Measurements from ENCODE around the gene SP3.

The SP3 gene

GRCh38 chr2:173957517-173957916, 7.7 kb downstream of the SP3 start:
- Mint-ChIP-seq H3K27me3 (no peaks in the 10 kb centered on the region), H3K4me1 (ENCODE audit: low read depth) (peaks cover 80% of the 10 kb centered on the region), H3K27ac (peak overlapping the region; percentile 34), H3K9me3 (no peaks in the 10 kb centered on the region), H3K4me3 (no peak overlapping the region), H3K36me3 (ENCODE audit: low read depth) (peaks cover 73% of the 10 kb centered on the region)
- intact Hi-C loops (cut with micrococcal nuclease): loop anchor here (10.0 kb wide), 1 partner anchor 53 kb away; no protein-coding TSS in a partner anchor

GRCh38 chr2:173956454-173956853, 8.7 kb downstream of the SP3 start:
- Mint-ChIP-seq H3K4me1 (ENCODE audit: low read depth) (peaks cover 74% of the 10 kb centered on the region), H3K27ac (no peak overlapping the region), H3K9me3 (no peaks in the 10 kb centered on the region), H3K36me3 (ENCODE audit: low read depth) (peaks cover 69% of the 10 kb centered on the region), H3K4me3 (no peak overlapping the region), H3K27me3 (no peaks in the 10 kb centered on the region)
- intact Hi-C loops (cut with micrococcal nuclease): loop anchor here (10.0 kb wide), 1 partner anchor 52 kb away; no protein-coding TSS in a partner anchor

- Mint-ChIP-seq H3K36me3 (ENCODE audit: low read depth) (peaks cover 69% of the 10 kb centered on the region), H3K27me3 (no peaks in the 10 kb centered on the region), H3K9me3 (no peaks in the 10 kb centered on the region), H3K4me1 (ENCODE audit: low read depth) (peaks cover 74% of the 10 kb centered on the region), H3K4me3 (no peak overlapping the region), H3K27ac (no peak overlapping the region)
- intact Hi-C loops (cut with micrococcal nuclease): loop anchor here (10.0 kb wide), 1 partner anchor 51 kb away; no protein-coding TSS in a partner anchor
Observed at GRCh38 chr2:173955867-173956266, 9.3 kb downstream of the SP3 start.

- Mint-ChIP-seq H3K27me3 (no peaks in the 10 kb centered on the region), H3K4me3 (no peak overlapping the region), H3K9me3 (no peaks in the 10 kb centered on the region), H3K27ac (no peak overlapping the region), H3K4me1 (ENCODE audit: low read depth) (peaks cover 70% of the 10 kb centered on the region), H3K36me3 (ENCODE audit: low read depth) (peaks cover 69% of the 10 kb centered on the region)
- intact Hi-C loops (cut with micrococcal nuclease): loop anchor here (10.0 kb wide), 1 partner anchor 50 kb away; no protein-coding TSS in a partner anchor
Observed at GRCh38 chr2:173955004-173955403, 10.2 kb downstream of the SP3 start.

GRCh38 chr2:173953047-173953424, 12.1 kb downstream of the SP3 start:
- no peak overlapping the region for H3K4me3 Mint-ChIP-seq

GRCh38 chr2:173952267-173953046, 12.7 kb downstream of the SP3 start:
- H3K36me3 Mint-ChIP-seq (ENCODE audit: low read depth): peaks cover 58% of the 10 kb centered on the region
- peaks cover 58% of the 10 kb centered on the region for H3K4me1 Mint-ChIP-seq (ENCODE audit: low read depth)
- no peaks in the 10 kb centered on the region for H3K27me3 Mint-ChIP-seq
- no peak overlapping the region for H3K4me3 Mint-ChIP-seq
- H3K27ac Mint-ChIP-seq: no peak overlapping the region
- H3K9me3 Mint-ChIP-seq: no peaks in the 10 kb centered on the region
- intact Hi-C loops (cut with micrococcal nuclease): loop anchor here (10.0 kb wide), 1 partner anchor 48 kb away; no protein-coding TSS in a partner anchor

More at GRCh38 chr2:173953047-173953424, 12.1 kb downstream of the SP3 start:
- Mint-ChIP-seq H3K27me3 (no peaks in the 10 kb centered on the region), H3K9me3 (no peaks in the 10 kb centered on the region), H3K4me1 (ENCODE audit: low read depth) (peaks cover 55% of the 10 kb centered on the region), H3K36me3 (ENCODE audit: low read depth) (peaks cover 54% of the 10 kb centered on the region), H3K27ac (no peak overlapping the region)
- intact Hi-C loops (cut with micrococcal nuclease): loop anchor here (10.0 kb wide), 1 partner anchor 48 kb away; no protein-coding TSS in a partner anchor

GRCh38 chr2:173948842-173949241, 16.3 kb downstream of the SP3 start:
- Mint-ChIP-seq H3K4me1 (ENCODE audit: low read depth) (peaks cover 42% of the 10 kb centered on the region), H3K9me3 (no peaks in the 10 kb centered on the region), H3K4me3 (no peak overlapping the region), H3K27ac (no peak overlapping the region), H3K36me3 (ENCODE audit: low read depth) (peaks cover 41% of the 10 kb centered on the region), H3K27me3 (no peaks in the 10 kb centered on the region)
- intact Hi-C loops (cut with micrococcal nuclease): no loop called here

- intact Hi-C loops (cut with micrococcal nuclease): no loop called here
- Mint-ChIP-seq H3K9me3 (no peaks in the 10 kb centered on the region), H3K27me3 (no peaks in the 10 kb centered on the region), H3K4me3 (no peak overlapping the region), H3K27ac (no peak overlapping the region), H3K4me1 (ENCODE audit: low read depth) (peaks cover 42% of the 10 kb centered on the region), H3K36me3 (ENCODE audit: low read depth) (peaks cover 35% of the 10 kb centered on the region)
Observed at GRCh38 chr2:173948198-173948597, 17.0 kb downstream of the SP3 start.

GRCh38 chr2:173947131-173947530, 18.0 kb downstream of the SP3 start:
- Mint-ChIP-seq H3K4me3 (no peak overlapping the region), H3K9me3 (no peaks in the 10 kb centered on the region), H3K27me3 (no peaks in the 10 kb centered on the region), H3K4me1 (ENCODE audit: low read depth) (peaks cover 43% of the 10 kb centered on the region), H3K36me3 (ENCODE audit: low read depth) (peaks cover 24% of the 10 kb centered on the region), H3K27ac (no peak overlapping the region)
- intact Hi-C loops (cut with micrococcal nuclease): no loop called here

- Mint-ChIP-seq H3K4me1 (ENCODE audit: low read depth) (peaks cover 63% of the 10 kb centered on the region), H3K4me3 (no peak overlapping the region), H3K27ac (no peak overlapping the region), H3K36me3 (ENCODE audit: low read depth) (peaks cover 25% of the 10 kb centered on the region), H3K9me3 (no peaks in the 10 kb centered on the region), H3K27me3 (no peaks in the 10 kb centered on the region)
- intact Hi-C loops (cut with micrococcal nuclease): loop anchor here (5.0 kb wide), 1 partner anchor 94 kb away; no protein-coding TSS in a partner anchor
Observed at GRCh38 chr2:173943738-173944137, 21.4 kb downstream of the SP3 start.

- intact Hi-C loops (cut with micrococcal nuclease): loop anchor here (5.0 kb wide), 1 partner anchor 94 kb away; no protein-coding TSS in a partner anchor
- Mint-ChIP-seq H3K27me3 (no peaks in the 10 kb centered on the region), H3K36me3 (ENCODE audit: low read depth) (peaks cover 31% of the 10 kb centered on the region), H3K4me1 (ENCODE audit: low read depth) (peaks cover 68% of the 10 kb centered on the region), H3K27ac (peak overlapping the region; percentile 77), H3K9me3 (no peaks in the 10 kb centered on the region), H3K4me3 (no peak overlapping the region)
Observed at GRCh38 chr2:173942861-173943523, 22.2 kb downstream of the SP3 start.

- peak overlapping the region; percentile 77 for H3K27ac Mint-ChIP-seq
- peaks cover 18% of the 10 kb centered on the region for H3K36me3 Mint-ChIP-seq (ENCODE audit: low read depth)
- H3K4me1 Mint-ChIP-seq (ENCODE audit: low read depth): peaks cover 54% of the 10 kb centered on the region
- intact Hi-C loops (cut with micrococcal nuclease): loop anchor here (5.0 kb wide), 1 partner anchor 96 kb away; no protein-coding TSS in a partner anchor
- no peak overlapping the region for H3K4me3 Mint-ChIP-seq
- no peaks in the 10 kb centered on the region for H3K27me3 Mint-ChIP-seq
- H3K9me3 Mint-ChIP-seq: no peaks in the 10 kb centered on the region
Observed at GRCh38 chr2:173941567-173941966, 23.6 kb downstream of the SP3 start.

- Mint-ChIP-seq H3K27ac (peak overlapping the region; percentile 77), H3K9me3 (no peaks in the 10 kb centered on the region), H3K36me3 (ENCODE audit: low read depth) (peaks cover 17% of the 10 kb centered on the region), H3K27me3 (no peaks in the 10 kb centered on the region), H3K4me3 (no peak overlapping the region), H3K4me1 (ENCODE audit: low read depth) (peaks cover 52% of the 10 kb centered on the region)
- intact Hi-C loops (cut with micrococcal nuclease): loop anchor here (5.0 kb wide), 1 partner anchor 97 kb away; no protein-coding TSS in a partner anchor
Observed at GRCh38 chr2:173940208-173941020, 24.8 kb downstream of the SP3 start.
